ENCODE data around the gene RAB37.

The RAB37 gene

GRCh38 chr17:74782571-74782970 is 45.5 kb downstream of the RAB37 start:
- no peak for FAIRE-seq

- no peak for FAIRE-seq
Observed at GRCh38 chr17:74784125-74784810, 47.2 kb downstream of the RAB37 start.

- no peak for FAIRE-seq
Observed at GRCh38 chr17:74785096-74785980, 48.3 kb downstream of the RAB37 start.

GRCh38 chr17:74785981-74786360 is 48.9 kb downstream of the RAB37 start:
- no peak for FAIRE-seq

GRCh38 chr17:74786431-74787055 is 49.5 kb downstream of the RAB37 start:
- FAIRE-seq: no peak

GRCh38 chr17:74790161-74791058 is 53.4 kb downstream of the RAB37 start:
- no peak for FAIRE-seq

GRCh38 chr17:74792586-74793105 is 55.6 kb downstream of the RAB37 start:
- FAIRE-seq: no peak

- FAIRE-seq: no peak
Observed at GRCh38 chr17:74795327-74796020, 58.4 kb downstream of the RAB37 start.

GRCh38 chr17:74796211-74796610 is 59.2 kb downstream of the RAB37 start:
- FAIRE-seq: no peak

- FAIRE-seq: no peak
Observed at GRCh38 chr17:74796866-74797265, 59.8 kb downstream of the RAB37 start.

Data from islet of Langerhans (tissue), 1 donor.